Heart right ventricle (tissue), 16 donors: ENCODE results near the gene IYD. TPM values are rescaled to one million over a fixed set of nuclear protein-coding genes. Genes with fewer than 3 reads are reported as not detected.

Experiments
- ATAC-seq, 8 donors: fragments of 200-7000 bp; cut with Tn5 transposase; one replicate each; pipeline ENCODE4 v1.9.1; 2020; ENCODE audit warnings: mild to moderate bottlenecking in 8 of 8, moderate library complexity in 8 of 8, moderate number of reproducible peaks in 1 of 8
- DNase-seq, 2 donors: peaks; one replicate each; pipeline ENCODE4 v3.0.0-alpha.2; 2020
- H3K27ac ChIP-seq, 10 donors: fragments of 200-600 bp; sonication (generic) in 2 of 10; one replicate each; pipeline versions ENCODE4 v1.5.0 to v1.8.0; 2020 to 2022; ENCODE audit warnings: mild to moderate bottlenecking in 3 of 10
- H3K27me3 ChIP-seq, 7 donors: fragments of 200-600 bp; one replicate each; pipeline ENCODE4 v1.8.0; 2021 to 2022; ENCODE audit warnings: mild to moderate bottlenecking in 2 of 7
- H3K36me3 ChIP-seq, 9 donors: fragments of 200-600 bp; sonication (generic) in 1 of 9; one replicate each; pipeline versions ENCODE4 v1.5.0 to v1.8.0; 2020 to 2022; ENCODE audit warnings: mild to moderate bottlenecking in 2 of 9
- H3K4me1 ChIP-seq, 9 donors: fragments of 200-600 bp; sonication (generic) in 1 of 9; one replicate each; pipeline versions ENCODE4 v1.5.0 to v1.8.0; 2020 to 2022; ENCODE audit warnings: mild to moderate bottlenecking in 4 of 9
- H3K4me3 ChIP-seq, 10 donors: fragments of 200-600 bp; sonication (generic) in 2 of 10; one replicate each; pipeline versions ENCODE4 v1.5.0 to v1.8.0; 2020 to 2022; ENCODE audit warnings: mild to moderate bottlenecking in 7 of 10, moderate library complexity in 2 of 10
- H3K9me3 ChIP-seq, 11 donors: fragments of 200-600 bp in 10 of 11; sonication (generic) in 2 of 11; one replicate each; pipeline versions ENCODE4 v1.5.0 to v1.8.0; 2013 to 2022; ENCODE audit warnings: mild to moderate bottlenecking in 2 of 11, control low read depth in 1 of 11, moderate library complexity in 1 of 11
- WGBS, 2 donors: extraction: QIAGEN DNeasy Blood & Tissue Kit; methylation state at CpG; one replicate each; pipeline ENCODE4 v1.1.7; 2013; ENCODE audit warnings: inconsistent platforms in 1 of 2; 5-methylcytosine and 5-hydroxymethylcytosine counted together
- intact Hi-C, 10 donors: fragments of 100-400 bp; cut with DNase I; formaldehyde crosslinking; loops; one replicate each; pipeline versions ENCODE4 v1.11.1 to v1.14.2; 2022
- polyA plus RNA-seq, 2 donors: library from polyadenylated mRNA; stranded (reverse); fragments of 200-250 nt; gene quantifications; one replicate each; pipeline ENCODE4 v1.2.3, GENCODE V29; 2013
- total RNA-seq, 10 donors: library from RNA; stranded (reverse); fragmentation: NEBNext Ultra II Directional in 3 of 10; extraction: Animal tissue kit (Norgen Biotek cat#: 25700) in 3 of 10; gene quantifications; one replicate each; pipeline versions ENCODE4 v1.2.1 to v1.2.4, GENCODE V29; 2021 to 2023
- TF ChIP-seq, protein P1 (sequence below), 9 donors: fragments of 200-600 bp; sonication (generic) in 2 of 9; IDR thresholded peaks; one replicate each; pipeline versions ENCODE4 v1.5.0 to v1.8.0; 2021 to 2022; ENCODE audit warnings: antibody characterized with exemption in 9 of 9, mild to moderate bottlenecking in 5 of 9, moderate library complexity in 1 of 9
- donor health status: Arrhythmogenic right ventricular cardiomyopathy.
- donor health status: ischemic (EF 13 %, LVEDD 7.1; RV severe dilation, severe dysfunction).
- donor health status: healthy with polysubstance abuse.
- donor health status: DM: no; HTN: yes; CAD: no.
- donor health status: DM: no; HTN: no; CAD: no.
- donor health status: ischemic (EF 25% LVEDD 6.9; RV normal size, moderate dysfunction).
- donor health status: ischemic (EF 25% LVEDD 5.7; RV mildly dilated, moderate dysfunction).
- donor health status: healthy.
- donor health status: DM: yes; HTN: yes; CAD: no.
- donor health status: Ischemic cardiomyopathy.
- donor health status: ischemic (EF 35%, LVEDD 5.7; RV mildly dilated, moderate dysfunction).
- donor health status: nonischemic (EF 11% LVEDD 7.7; RV severe dilation, severe dysfunction).
- donor health status: DM: yes; HTN: yes; CAD: no.
- donor health status: PGD.
- donor health status: ischemic (EF 29% LVEDD 5.4; RV normal size, mild dysfunction).
- donor health status: nonischemic (EF 23%, LVEDD 6.1; RV moderate dilation, normal function).

The IYD gene
- total and polyA plus RNA-seq, 12 donors: not detected

DNA sequence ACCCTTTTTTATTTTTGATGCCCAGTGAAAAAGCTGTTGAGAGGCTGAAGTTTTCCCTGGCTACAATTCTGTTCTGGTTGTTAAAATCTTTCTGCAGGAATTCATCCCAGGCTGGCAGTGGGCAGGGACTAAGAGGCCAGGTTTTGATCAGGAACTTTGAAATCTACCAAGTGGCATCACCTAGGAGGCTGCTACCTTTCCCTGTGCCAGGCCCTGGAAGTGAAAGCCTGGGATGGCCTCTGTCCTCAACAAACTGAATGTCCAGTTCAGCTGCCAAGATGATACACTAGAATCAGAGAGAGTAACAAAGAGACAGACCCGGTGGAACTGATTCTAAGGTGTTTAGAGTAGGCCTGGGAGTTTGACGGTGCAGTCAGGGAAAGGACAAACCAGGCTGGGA lies 596 bp downstream of the IYD start:
- Histone ChIP-seq H3K36me3 (no peaks in the 10 kb centered on the region), H3K4me3 (no peak overlapping the region), H3K4me1 (peaks cover 0 to 10% (median 0%) of the 10 kb centered on the region in 9 donors), H3K27ac (no peak overlapping the region), H3K9me3 (no peaks in the 10 kb centered on the region), H3K27me3 (no peaks in the 10 kb centered on the region)
- ATAC-seq: no peak
- intact Hi-C loops: no loop called here
- DNase-seq: no peak
- WGBS, 2 donors: 85 to 88% methylated on average over 2 of the region's 2 CpGs
- TF ChIP-seq, protein P1, sequence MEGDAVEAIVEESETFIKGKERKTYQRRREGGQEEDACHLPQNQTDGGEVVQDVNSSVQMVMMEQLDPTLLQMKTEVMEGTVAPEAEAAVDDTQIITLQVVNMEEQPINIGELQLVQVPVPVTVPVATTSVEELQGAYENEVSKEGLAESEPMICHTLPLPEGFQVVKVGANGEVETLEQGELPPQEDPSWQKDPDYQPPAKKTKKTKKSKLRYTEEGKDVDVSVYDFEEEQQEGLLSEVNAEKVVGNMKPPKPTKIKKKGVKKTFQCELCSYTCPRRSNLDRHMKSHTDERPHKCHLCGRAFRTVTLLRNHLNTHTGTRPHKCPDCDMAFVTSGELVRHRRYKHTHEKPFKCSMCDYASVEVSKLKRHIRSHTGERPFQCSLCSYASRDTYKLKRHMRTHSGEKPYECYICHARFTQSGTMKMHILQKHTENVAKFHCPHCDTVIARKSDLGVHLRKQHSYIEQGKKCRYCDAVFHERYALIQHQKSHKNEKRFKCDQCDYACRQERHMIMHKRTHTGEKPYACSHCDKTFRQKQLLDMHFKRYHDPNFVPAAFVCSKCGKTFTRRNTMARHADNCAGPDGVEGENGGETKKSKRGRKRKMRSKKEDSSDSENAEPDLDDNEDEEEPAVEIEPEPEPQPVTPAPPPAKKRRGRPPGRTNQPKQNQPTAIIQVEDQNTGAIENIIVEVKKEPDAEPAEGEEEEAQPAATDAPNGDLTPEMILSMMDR (IDR thresholded peaks at IDR 0.05): no peak

DNA sequence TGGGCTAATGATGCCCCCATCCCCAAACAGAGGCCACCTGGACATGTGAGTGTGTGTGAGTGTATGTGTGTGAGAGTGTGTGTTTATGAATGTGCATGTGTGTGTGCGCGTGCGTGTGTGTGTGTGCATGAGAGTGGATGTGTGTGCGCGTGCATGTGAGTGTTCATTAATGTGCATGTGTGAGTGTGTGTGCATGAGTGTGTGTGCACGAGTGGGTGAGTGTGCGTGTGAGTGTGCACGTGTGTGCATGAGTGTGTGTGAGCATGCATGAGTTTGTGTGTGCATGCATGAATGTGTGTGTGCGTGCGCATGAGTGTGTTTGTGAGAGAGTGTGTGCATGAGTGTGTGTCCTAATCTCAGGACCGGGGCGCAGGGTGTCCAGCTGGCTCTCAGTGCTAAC lies 1.3 kb downstream of the IYD start:
- ATAC-seq: no peak
- TF ChIP-seq, protein P1 (IDR thresholded peaks at IDR 0.05): no peak
- no peak overlapping the region for H3K4me3 ChIP-seq
- intact Hi-C loops: no loop called here
- H3K9me3 ChIP-seq: no peaks in the 10 kb centered on the region
- H3K36me3 ChIP-seq: no peaks in the 10 kb centered on the region
- 85 to 87% methylated on average over 12 of the region's 12 CpGs for WGBS, 2 donors
- no peak for DNase-seq
- H3K27ac ChIP-seq: no peak overlapping the region
- H3K4me1 ChIP-seq: peaks cover 0 to 10% (median 0%) of the 10 kb centered on the region in 9 donors
- H3K27me3 ChIP-seq: no peaks in the 10 kb centered on the region

DNA sequence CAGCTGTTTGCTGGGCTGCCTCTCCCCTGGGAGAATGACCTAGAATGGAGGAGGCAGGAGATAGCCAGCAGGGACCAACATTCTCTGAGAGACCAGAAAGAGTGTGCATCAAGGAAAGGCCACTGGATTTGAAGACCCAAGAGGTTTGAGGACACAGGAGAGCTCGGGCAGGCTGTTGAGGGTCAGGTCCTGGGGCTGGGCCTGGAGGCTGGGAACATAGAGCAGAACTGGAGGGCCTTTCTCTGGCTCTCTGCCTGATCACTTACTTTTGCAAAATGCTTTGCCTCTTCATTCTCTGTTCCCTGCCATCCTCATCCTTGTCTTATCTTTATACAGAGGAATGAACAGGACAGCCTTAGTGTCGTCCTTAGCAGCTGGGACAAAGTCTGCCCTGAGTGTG lies 2.5 kb downstream of the IYD start:
- WGBS, 2 donors: 67 to 75% methylated on average over 2 of the region's 2 CpGs
- DNase-seq (no peak), ATAC-seq (no peak)
- H3K27me3 ChIP-seq: no peaks in the 10 kb centered on the region
- intact Hi-C loops: no loop called here
- H3K9me3 ChIP-seq: no peaks in the 10 kb centered on the region
- H3K36me3 ChIP-seq: no peaks in the 10 kb centered on the region
- peaks cover 0 to 10% (median 0%) of the 10 kb centered on the region in 9 donors for H3K4me1 ChIP-seq
- H3K27ac ChIP-seq: no peak overlapping the region
- TF ChIP-seq, protein P1 (IDR thresholded peaks at IDR 0.05): no peak
- no peak overlapping the region for H3K4me3 ChIP-seq

DNA sequence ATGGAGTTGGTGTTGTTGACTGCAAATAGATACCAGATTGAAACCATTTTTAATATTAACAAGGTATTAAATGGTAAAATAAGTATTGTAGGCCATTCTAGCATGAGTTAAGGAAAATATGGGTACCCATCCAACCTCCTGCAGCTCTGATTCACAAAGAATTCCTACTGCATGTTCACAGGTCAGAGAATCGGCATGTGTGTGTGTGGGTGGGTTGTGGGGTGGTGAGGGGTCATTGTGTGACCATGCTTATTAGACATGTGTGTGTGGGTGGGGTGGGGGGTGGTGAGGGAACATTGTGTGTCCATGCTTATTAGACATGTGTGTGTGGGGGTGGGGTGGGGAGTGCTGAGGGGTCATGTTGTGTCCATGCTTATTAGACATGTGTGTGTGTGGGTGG lies 3.2 kb downstream of the IYD start:
- TF ChIP-seq, protein P1 (IDR thresholded peaks at IDR 0.05): no peak
- Histone ChIP-seq H3K36me3 (no peaks in the 10 kb centered on the region), H3K27ac (no peak overlapping the region), H3K4me3 (no peak overlapping the region), H3K9me3 (no peaks in the 10 kb centered on the region), H3K27me3 (no peaks in the 10 kb centered on the region), H3K4me1 (peaks cover 0 to 12% (median 0%) of the 10 kb centered on the region in 9 donors)
- no peak for DNase-seq
- no peak for ATAC-seq
- intact Hi-C loops: no loop called here
- 88 to 96% methylated on average over 1 of the region's 1 CpG for WGBS, 2 donors
